Left ventricle myocardium superior (tissue), 1 donor: ENCODE results near the gene PINLYP. TPM values are rescaled to one million over a fixed set of nuclear protein-coding genes. Genes with fewer than 3 reads are reported as not detected.
"Not testable (repeated sequence)": the region's sequence is repeated elsewhere in the genome, so short reads cannot be mapped to it uniquely, and the experiment has no call there.

ENCODE experiments used
- ATAC-seq: fragments of 200-7000 bp; cut with Tn5 transposase; one replicate; pipeline ENCODE4 v1.9.1; 2020; ENCODE audit warnings: mild to moderate bottlenecking, moderate library complexity
- DNase-seq: peaks from one replicate; pipeline ENCODE4 v3.0.0-alpha.2; 2020
- intact Hi-C: fragments of 100-400 bp; cut with micrococcal nuclease; formaldehyde crosslinking; loops from one replicate; pipeline ENCODE4 v1.11.0; 2022
- total RNA-seq: library from RNA; stranded (reverse); fragmentation: NEBNext Ultra II Directional; extraction: Animal tissue kit (Norgen Biotek cat#: 25700); gene quantifications from one replicate; pipeline ENCODE4 v1.2.1, GENCODE V29; 2021
- donor health status: DM: no; HTN: yes; CAD: no; lungs with severe emphysema.

PINLYP gene
- total RNA-seq, 1 donor from 2014 or later, result 1.4 TPM

- no peak for DNase-seq
- ATAC-seq, result no peak
- intact Hi-C loops, result no loop called here
These were observed 21.4 kb downstream of the PINLYP start for GRCh38 chr19:43596842-43597461.

GRCh38 chr19:43597876-43598275 lies 22.3 kb downstream of the PINLYP start:
- ATAC-seq (no peak), DNase-seq (no peak)
- intact Hi-C loops, result no loop called here

GRCh38 chr19:43598445-43599240 lies 23.0 kb downstream of the PINLYP start:
- intact Hi-C loops, result no loop called here
- no peak for ATAC-seq

GRCh38 chr19:43599635-43600295 lies 24.2 kb downstream of the PINLYP start:
- intact Hi-C loops, result no loop called here
- ATAC-seq (no peak), DNase-seq (no peak)

More at GRCh38 chr19:43598445-43599240, 23.0 kb downstream of the PINLYP start:
- no peak for DNase-seq

- ATAC-seq, DNase-seq, intact Hi-C loops: not testable (repeated sequence)
These were observed 24.7 kb downstream of the PINLYP start for GRCh38 chr19:43600326-43600725.

GRCh38 chr19:43605875-43606568 lies 30.4 kb downstream of the PINLYP start:
- DNase-seq, result no peak
- ATAC-seq, result no peak
- intact Hi-C loops, result no loop called here

- intact Hi-C loops, result no loop called here
- no peak for ATAC-seq
These were observed 31.1 kb downstream of the PINLYP start for GRCh38 chr19:43606569-43607229.

GRCh38 chr19:43607238-43608205 lies 31.9 kb downstream of the PINLYP start:
- intact Hi-C loops, result no loop called here
- ATAC-seq (no peak), DNase-seq (no peak)

More at GRCh38 chr19:43606569-43607229, 31.1 kb downstream of the PINLYP start:
- DNase-seq, result no peak

GRCh38 chr19:43609872-43610271 lies 34.3 kb downstream of the PINLYP start:
- DNase-seq (no peak), ATAC-seq (no peak)
- intact Hi-C loops, result no loop called here

GRCh38 chr19:43610493-43610892 lies 34.9 kb downstream of the PINLYP start:
- intact Hi-C loops, result no loop called here
- DNase-seq (no peak), ATAC-seq (no peak)

GRCh38 chr19:43611788-43612187 lies 36.2 kb downstream of the PINLYP start, which contains the start of gene SRRM5:
TSS of gene SRRM5 (plus strand) at chr19:43612088. CDS start at chr19:43612122, 34 bp downstream.
- DNase-seq (no peak), ATAC-seq (no peak)
- intact Hi-C loops, result no loop called here

- intact Hi-C loops, result no loop called here
- ATAC-seq (no peak), DNase-seq (no peak)
These were observed 36.8 kb downstream of the PINLYP start for GRCh38 chr19:43612374-43612773.

GRCh38 chr19:43616306-43616705 lies 40.7 kb downstream of the PINLYP start:
- intact Hi-C loops, result no loop called here
- no peak for ATAC-seq

GRCh38 chr19:43616954-43617353 lies 41.4 kb downstream of the PINLYP start:
- no peak for ATAC-seq
- intact Hi-C loops, result no loop called here

More at GRCh38 chr19:43616306-43616705, 40.7 kb downstream of the PINLYP start:
- no peak for DNase-seq

GRCh38 chr19:43618921-43619261 lies 43.3 kb downstream of the PINLYP start:
- ATAC-seq (peak; percentile 37), DNase-seq (no peak)
- intact Hi-C loops, result no loop called here

More at GRCh38 chr19:43616954-43617353, 41.4 kb downstream of the PINLYP start:
- DNase-seq, result no peak

GRCh38 chr19:43619262-43620060 lies 43.9 kb downstream of the PINLYP start, which contains the start of gene ZNF428:
TSS of gene ZNF428 (minus strand) at chr19:43619629. CDS start at chr19:43614304, 5,325 bp downstream.
- intact Hi-C loops, result no loop called here
- DNase-seq (peak; percentile 94), ATAC-seq (peak; percentile 95)
